CD14-positive monocyte (primary cell): ENCODE data around the gene PUS7. TPM values are rescaled to one million over a fixed set of nuclear protein-coding genes. Genes with fewer than 3 reads are reported as not detected.
"Not testable (repeated sequence)": the region's sequence is repeated elsewhere in the genome, so short reads cannot be mapped to it uniquely, and the experiment has no call there.

Experiments
- DNase-seq, 3 donors: peaks; one replicate each; pipeline ENCODE4 v3.0.0-alpha.2; 2011 to 2022
- H2AFZ ChIP-seq: 2 replicates; pipeline ENCODE4 v1.6.0; 2012; ENCODE audit warnings: mild to moderate bottlenecking, low read depth, low read length, inconsistent platforms; ENCODE audit not compliant: insufficient read depth, poor library complexity, severe bottlenecking
- H3K27ac ChIP-seq, 2 donors: 1 replicate in 1 of 2; 2 replicates in 1 of 2; pipeline ENCODE4 v1.5.1; 2012 to 2013; ENCODE audit warnings: low read length in 2 of 2, control low read depth in 1 of 2, inconsistent platforms in 1 of 2, low read depth in 1 of 2, mild to moderate bottlenecking in 1 of 2
- H3K27me3 ChIP-seq, 2 donors: one replicate each; pipeline versions ENCODE4 v1.6.0 to v1.6.1; 2011 to 2013; ENCODE audit warnings: low read length in 2 of 2; ENCODE audit not compliant: control insufficient read depth in 2 of 2, insufficient read depth in 2 of 2
- H3K36me3 ChIP-seq, 2 donors: replicated peaks in 1 of 2; 1 replicate in 1 of 2; 2 replicates in 1 of 2; pipeline versions ENCODE4 v1.5.1 to v1.6.1; 2012 to 2013; ENCODE audit warnings: low read length in 2 of 2, control low read depth in 1 of 2, inconsistent platforms in 1 of 2, mild to moderate bottlenecking in 1 of 2; ENCODE audit not compliant: insufficient read depth in 2 of 2, control insufficient read depth in 1 of 2
- H3K4me1 ChIP-seq, 2 donors: 1 replicate in 1 of 2; 2 replicates in 1 of 2; pipeline versions ENCODE4 v1.5.1 to v1.6.1; 2012 to 2013; ENCODE audit warnings: low read length in 2 of 2, control low read depth in 1 of 2, inconsistent platforms in 1 of 2, mild to moderate bottlenecking in 1 of 2, moderate library complexity in 1 of 2; ENCODE audit not compliant: insufficient read depth in 2 of 2, control insufficient read depth in 1 of 2
- H3K4me2 ChIP-seq: replicated peaks from 2 replicates; pipeline ENCODE3; 2012; ENCODE audit warnings: low read length, moderate library complexity, mild to moderate bottlenecking; ENCODE audit not compliant: poor library complexity, severe bottlenecking; ENCODE audit errors: extremely low read depth
- H3K4me3 ChIP-seq, 3 experiments: fragments of 200-600 bp in 1 of 3; sonication (generic) in 1 of 3; replicated peaks in 1 of 3; 1 replicate in 2 of 3; 2 replicates in 1 of 3; pipeline ENCODE4 v1.5.1; 2011 to 2013; ENCODE audit warnings: low read length in 3 of 3, mild to moderate bottlenecking in 3 of 3, control low read depth in 2 of 3, low read depth in 2 of 3, inconsistent platforms in 1 of 3, moderate library complexity in 1 of 3
- H3K79me2 ChIP-seq: 2 replicates; pipeline ENCODE4 v1.6.0; 2012; ENCODE audit warnings: mild to moderate bottlenecking, control low read depth, inconsistent platforms, low read length, moderate library complexity; ENCODE audit not compliant: insufficient read depth
- H3K9ac ChIP-seq: 2 replicates; pipeline ENCODE4 v1.6.0; 2017; ENCODE audit warnings: low read length, mild to moderate bottlenecking; ENCODE audit not compliant: insufficient read depth, poor library complexity, severe bottlenecking
- H3K9me3 ChIP-seq, 2 donors: replicated peaks in 1 of 2; 1 replicate in 1 of 2; 2 replicates in 1 of 2; pipeline versions ENCODE4 v1.5.1 to v1.6.1; 2012 to 2013; ENCODE audit warnings: low read length in 2 of 2, control low read depth in 1 of 2; ENCODE audit not compliant: control insufficient read depth in 1 of 2, insufficient read depth in 1 of 2
- H4K20me1 ChIP-seq: 2 replicates; pipeline ENCODE4 v1.6.0; 2012; ENCODE audit warnings: mild to moderate bottlenecking, low read length, control low read depth, moderate library complexity; ENCODE audit not compliant: insufficient read depth
- H3K27ac Mint-ChIP-seq, 7 donors: one replicate each; pipeline ENCODE4 v1.8.0; 2020; ENCODE audit warnings: mild to moderate bottlenecking in 7 of 7, mixed read lengths in 7 of 7, moderate library complexity in 6 of 7, inconsistent platforms in 2 of 7
- H3K27me3 Mint-ChIP-seq, 3 donors: one replicate each; pipeline ENCODE4 v1.8.0; 2021 to 2022; ENCODE audit warnings: low read depth in 3 of 3, mild to moderate bottlenecking in 3 of 3, mixed read lengths in 3 of 3, moderate library complexity in 3 of 3, inconsistent platforms in 1 of 3
- H3K36me3 Mint-ChIP-seq, 2 donors: one replicate each; pipeline ENCODE4 v1.8.0; 2020; ENCODE audit warnings: mixed read lengths in 2 of 2, inconsistent platforms in 1 of 2, mild to moderate bottlenecking in 1 of 2
- H3K4me1 Mint-ChIP-seq: one replicate; pipeline ENCODE4 v1.8.0; 2020; ENCODE audit warnings: mild to moderate bottlenecking, mixed read lengths
- H3K4me3 Mint-ChIP-seq, 2 donors: one replicate each; pipeline ENCODE4 v1.8.0; 2020; ENCODE audit warnings: mild to moderate bottlenecking in 2 of 2, mixed read lengths in 2 of 2, moderate library complexity in 1 of 2
- H3K9me3 Mint-ChIP-seq, 7 donors: one replicate each; pipeline ENCODE4 v1.8.0; 2020 to 2022; ENCODE audit warnings: mixed read lengths in 7 of 7, mild to moderate bottlenecking in 6 of 7, moderate library complexity in 6 of 7, inconsistent platforms in 2 of 7
- CTCF ChIP-seq: fragments of 200-600 bp; IDR thresholded peaks from one replicate; pipeline ENCODE4 v1.8.0; 2022; ENCODE audit warnings: antibody characterized with exemption, mild to moderate bottlenecking
- WGBS: methylation state at CpG from one replicate; pipeline ENCODE4 v1.1.5; 2013; ENCODE audit warnings: missing lambda C conversion rate; ENCODE audit not compliant: insufficient coverage; 5-methylcytosine and 5-hydroxymethylcytosine counted together
- intact Hi-C, 2 donors: fragments of 100-400 bp; cut with micrococcal nuclease; formaldehyde crosslinking; loops; one replicate each; pipeline versions ENCODE4 v1.15.0 to v1.15.1; 2023
- polyA plus RNA-seq, 3 donors: library from polyadenylated mRNA; depleted of rRNA in 1 of 3; unstranded in 2 of 3; stranded (reverse) in 1 of 3; fragments of 300-500 nt in 2 of 3; fragments of >200 nt in 1 of 3; fragmentation: Illumina TruSeq in 2 of 3; gene quantifications; 1 replicate in 2 of 3; 2 replicates in 1 of 3; pipeline ENCODE4 v1.2.3, GENCODE V29; 2012 to 2021

PUS7 gene
- polyA plus RNA-seq, 3 donors: 1.3 to 1.8 (median 1.6) TPM

- Histone ChIP-seq H3K79me2 (no peaks in the 10 kb centered on the region), H3K27me3 (no peaks in the 10 kb centered on the region), H3K27ac (no peak overlapping the region), H3K4me3 (no peak overlapping the region), H4K20me1 (no peaks in the 10 kb centered on the region), H2AFZ (no peak overlapping the region), H3K4me2 (no peak overlapping the region), H3K9me3 (no peaks in the 10 kb centered on the region), H3K4me1 (no peaks in the 10 kb centered on the region), H3K36me3 (no peaks in the 10 kb centered on the region), H3K9ac (no peak overlapping the region)
- Mint-ChIP-seq H3K4me3 (no peak overlapping the region), H3K27ac (no peak overlapping the region), H3K36me3 (no peaks in the 10 kb centered on the region), H3K4me1 (peaks cover 10% of the 10 kb centered on the region), H3K9me3 (peaks cover 0 to 2% (median 0%) of the 10 kb centered on the region in 7 donors), H3K27me3 (peaks cover 0 to 8% (median 3%) of the 10 kb centered on the region in 3 donors)
- 90% methylated on average over 1 of the region's 4 CpGs for WGBS
- intact Hi-C loops: no loop called here
- TF ChIP-seq CTCF: no peak
- DNase-seq: no peak
Observed at GRCh38 chr7:105444342-105444987, 77.6 kb downstream of the PUS7 start.

- H3K27me3 Mint-ChIP-seq, H3K4me2 ChIP-seq, H3K4me1 ChIP-seq, H3K9me3 Mint-ChIP-seq, H3K27ac Mint-ChIP-seq, H3K4me3 Mint-ChIP-seq, H3K4me3 ChIP-seq, DNase-seq, H3K4me1 Mint-ChIP-seq, H3K9ac ChIP-seq, H3K9me3 ChIP-seq, H3K27me3 ChIP-seq, H3K36me3 ChIP-seq, H3K79me2 ChIP-seq, H4K20me1 ChIP-seq, intact Hi-C loops, H2AFZ ChIP-seq, H3K36me3 Mint-ChIP-seq, H3K27ac ChIP-seq: not testable (repeated sequence)
- WGBS: 67% methylated on average over 6 of the region's 9 CpGs
Observed at GRCh38 chr7:105442214-105442613, 79.9 kb downstream of the PUS7 start.
